Gastroesophageal sphincter (tissue), 3 donors: ENCODE results near the gene CRYL1.

ENCODE experiments used
- EP300 ChIP-seq: sonication (generic); formaldehyde crosslinking; IDR thresholded peaks from one replicate; pipeline ENCODE4 v1.6.1; 2017; ENCODE audit warnings: antibody characterized with exemption, mild to moderate bottlenecking
- POLR2A ChIP-seq, 2 donors: fragments of 450-650 bp; IDR thresholded peaks; one replicate each; pipeline ENCODE4 v1.6.1; 2017; ENCODE audit warnings: antibody characterized with exemption in 2 of 2, mild to moderate bottlenecking in 2 of 2, moderate library complexity in 1 of 2
- TF ChIP-seq, protein P1 (sequence below), 4 experiments: fragments of 200-600 bp in 2 of 4; fragments of 450-650 bp in 2 of 4; sonication (generic) in 1 of 4; IDR thresholded peaks; one replicate each; pipeline ENCODE4 v1.5.1; 2017 to 2019; ENCODE audit warnings: antibody characterized with exemption in 4 of 4, mild to moderate bottlenecking in 2 of 4, moderate library complexity in 2 of 4

DNA sequence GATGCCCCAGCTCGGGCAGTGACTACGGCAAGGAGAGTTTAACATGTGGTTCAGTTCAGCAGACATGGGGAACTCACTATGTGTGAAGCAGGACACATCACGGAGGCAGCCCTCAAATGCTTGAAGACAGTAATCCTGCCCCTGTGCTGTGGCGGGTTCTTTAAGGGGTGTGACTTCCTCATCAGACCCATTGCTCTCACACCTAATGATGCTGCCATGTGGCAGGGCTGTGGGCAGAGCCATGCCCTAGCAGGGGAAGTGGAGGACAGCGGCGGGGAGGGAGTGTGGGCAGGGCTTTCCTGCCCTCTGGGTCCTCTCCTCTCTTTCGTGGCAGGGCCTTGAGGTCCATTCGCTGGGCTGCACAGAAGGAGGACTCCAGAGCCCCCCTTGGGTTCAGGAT lies 162.5 kb downstream of the CRYL1 start:
- TF ChIP-seq POLR2A (IDR thresholded peaks at IDR 0.05) (no peak), EP300 (no peak)
- TF ChIP-seq, protein P1, sequence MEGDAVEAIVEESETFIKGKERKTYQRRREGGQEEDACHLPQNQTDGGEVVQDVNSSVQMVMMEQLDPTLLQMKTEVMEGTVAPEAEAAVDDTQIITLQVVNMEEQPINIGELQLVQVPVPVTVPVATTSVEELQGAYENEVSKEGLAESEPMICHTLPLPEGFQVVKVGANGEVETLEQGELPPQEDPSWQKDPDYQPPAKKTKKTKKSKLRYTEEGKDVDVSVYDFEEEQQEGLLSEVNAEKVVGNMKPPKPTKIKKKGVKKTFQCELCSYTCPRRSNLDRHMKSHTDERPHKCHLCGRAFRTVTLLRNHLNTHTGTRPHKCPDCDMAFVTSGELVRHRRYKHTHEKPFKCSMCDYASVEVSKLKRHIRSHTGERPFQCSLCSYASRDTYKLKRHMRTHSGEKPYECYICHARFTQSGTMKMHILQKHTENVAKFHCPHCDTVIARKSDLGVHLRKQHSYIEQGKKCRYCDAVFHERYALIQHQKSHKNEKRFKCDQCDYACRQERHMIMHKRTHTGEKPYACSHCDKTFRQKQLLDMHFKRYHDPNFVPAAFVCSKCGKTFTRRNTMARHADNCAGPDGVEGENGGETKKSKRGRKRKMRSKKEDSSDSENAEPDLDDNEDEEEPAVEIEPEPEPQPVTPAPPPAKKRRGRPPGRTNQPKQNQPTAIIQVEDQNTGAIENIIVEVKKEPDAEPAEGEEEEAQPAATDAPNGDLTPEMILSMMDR (IDR thresholded peaks at IDR 0.05), result no peak
